HepG2 (cell line): ENCODE measurements around the gene MAPK7. TPM values are rescaled to one million over a fixed set of nuclear protein-coding genes. Genes with fewer than 3 reads are reported as not detected.

Experiments used
- ATAC-seq: fragments of 200-7000 bp; cut with Tn5 transposase; 3 replicates; pipeline ENCODE4 v1.9.1; 2020; ENCODE audit warnings: mild to moderate bottlenecking, moderate library complexity
- BruUV-seq: library from RNA; stranded (reverse); fragments of 400-500 nt; replicated peaks from 2 replicates; lab custom pipeline; 2021; lab: Mats Ljungman, UMichigan
- CTCF ChIA-PET: fragments of 300-600 bp; formaldehyde crosslinking; extraction: SDS; loops from one replicate; lab custom pipeline; 2021; ENCODE audit warnings: low total read pairs, inconsistent platforms, low intra/inter-chr PET ratio; lab: Yijun Ruan, JAX
- POLR2A ChIA-PET: fragments of 350-600 bp; sonication (Branson Sonifier 250); formaldehyde crosslinking; loops from one replicate; lab custom pipeline; 2020; ENCODE audit warnings: antibody characterized with exemption, inconsistent platforms; lab: Yijun Ruan, JAX
- DNase-seq: peaks from one replicate; pipeline ENCODE4 v3.0.0-alpha.2; 2015; ENCODE audit warnings: low spot score
- FAIRE-seq: peaks from 3 replicates; lab custom pipeline; 2011; peaks lifted over from hg19 to GRCh38; lab: Jason Lieb, UNC
- H2AFZ ChIP-seq: one replicate; pipeline ENCODE4 v1.6.1; 2011; ENCODE audit warnings: low read length, inconsistent platforms
- H3K27ac ChIP-seq: fragments of 300-600 bp; 3 replicates; pipeline ENCODE4 v1.8.0; 2011; ENCODE audit warnings: mixed run types, mild to moderate bottlenecking, mixed read lengths, low read length, inconsistent platforms; ENCODE audit not compliant: insufficient read depth; ENCODE audit errors: extremely low read length
- H3K27me3 ChIP-seq, 2 experiments: fragments of 200-600 bp in 1 of 2; 2 replicates in 1 of 2; 3 replicates in 1 of 2; pipeline versions ENCODE4 v1.6.0 to v1.8.0; 2011; ENCODE audit warnings: low read length in 2 of 2, mild to moderate bottlenecking in 2 of 2, moderate library complexity in 2 of 2, inconsistent platforms in 1 of 2; ENCODE audit not compliant: insufficient read depth in 2 of 2, control insufficient read depth in 1 of 2
- H3K36me3 ChIP-seq, 2 experiments: fragments of 200-600 bp in 1 of 2; replicated peaks in 1 of 2; 2 replicates in 1 of 2; 3 replicates in 1 of 2; pipeline versions ENCODE4 v1.5.1 to v1.8.0; 2011; ENCODE audit warnings: low read length in 2 of 2, inconsistent platforms in 1 of 2; ENCODE audit not compliant: insufficient read depth in 2 of 2, control insufficient read depth in 1 of 2
- H3K4me1 ChIP-seq: 2 replicates; pipeline ENCODE4 v1.5.1; 2012; ENCODE audit warnings: low read length, inconsistent platforms; ENCODE audit not compliant: insufficient read depth
- H3K4me2 ChIP-seq: 2 replicates; pipeline ENCODE4 v1.6.0; 2011; ENCODE audit warnings: low read depth, low read length, inconsistent platforms
- H3K4me3 ChIP-seq, 3 experiments: fragments of 200-600 bp in 1 of 3; sonication (generic), shearing (Covaris generic) in 1 of 3; replicated peaks in 1 of 3; 2 replicates each; pipeline ENCODE4 v1.5.1; 2011 to 2016; ENCODE audit warnings: low read length in 3 of 3, inconsistent platforms in 2 of 3, low read depth in 2 of 3, mild to moderate bottlenecking in 2 of 3, control low read depth in 1 of 3, mixed read lengths in 1 of 3; ENCODE audit not compliant: insufficient read depth in 1 of 3
- H3K79me2 ChIP-seq: one replicate; pipeline ENCODE4 v1.6.1; 2011; ENCODE audit warnings: low read length, inconsistent platforms; ENCODE audit not compliant: insufficient read depth
- H3K9ac ChIP-seq: 2 replicates; pipeline ENCODE4 v1.6.0; 2011; ENCODE audit warnings: mild to moderate bottlenecking, low read depth, low read length, inconsistent platforms; ENCODE audit not compliant: insufficient read depth
- H3K9me3 ChIP-seq: 2 replicates; pipeline ENCODE4 v1.5.1; 2012; ENCODE audit warnings: mild to moderate bottlenecking, low read length
- H4K20me1 ChIP-seq: 2 replicates; pipeline ENCODE4 v1.6.0; 2011; ENCODE audit warnings: inconsistent platforms, mild to moderate bottlenecking, low read length, moderate library complexity; ENCODE audit not compliant: insufficient read depth
- CENPT ChIP-seq: sonication (generic); formaldehyde crosslinking; IDR thresholded peaks from 2 replicates; pipeline ENCODE4 v1.8.0; 2022; ENCODE audit warnings: low read depth, mild to moderate bottlenecking, moderate library complexity, missing genetic modification reagents
- GABPB1 ChIP-seq: IDR thresholded peaks from 2 replicates; pipeline ENCODE4 v1.6.1; 2016; ENCODE audit warnings: mild to moderate bottlenecking, missing genetic modification reagents, moderate library complexity, missing compliant biosample characterization
- GRHL1 ChIP-seq: sonication (generic); formaldehyde crosslinking; conservative IDR thresholded peaks from 2 replicates; pipeline ENCODE4 v1.8.0; 2022; ENCODE audit warnings: missing genetic modification reagents
- HNRNPL ChIP-seq: fragments of 200-400 bp; formaldehyde crosslinking; IDR thresholded peaks from 2 replicates; pipeline ENCODE4 v1.6.1; 2017; ENCODE audit warnings: mild to moderate bottlenecking, low read depth, low read length
- KDM3A ChIP-seq: IDR thresholded peaks from 2 replicates; pipeline ENCODE4 v1.6.1; 2018; ENCODE audit warnings: low read depth, missing compliant biosample characterization
- KDM5B ChIP-seq: sonication (generic); formaldehyde crosslinking; IDR thresholded peaks from 2 replicates; pipeline ENCODE4 v1.4.0; 2020; ENCODE audit warnings: missing genetic modification reagents, mild to moderate bottlenecking, borderline replicate concordance
- LCORL ChIP-seq, 2 experiments: fragments of 450-650 bp in 1 of 2; sonication (generic) in 1 of 2; formaldehyde crosslinking in 1 of 2; IDR thresholded peaks; 2 replicates each; pipeline versions ENCODE4 v1.5.0 to v1.6.1; 2017 to 2020; ENCODE audit warnings: antibody characterized with exemption in 1 of 2, missing genetic modification reagents in 1 of 2
- MXD1 ChIP-seq: sonication (generic); formaldehyde crosslinking; IDR thresholded peaks from 2 replicates; pipeline ENCODE4 v1.4.0; 2020; ENCODE audit warnings: mild to moderate bottlenecking, missing genetic modification reagents
- MXI1 ChIP-seq: IDR thresholded peaks from 3 replicates; pipeline ENCODE4 v1.6.1; 2012; ENCODE audit warnings: low read depth, low read length, inconsistent platforms, borderline replicate concordance
- NR2C2 ChIP-seq: sonication (generic); formaldehyde crosslinking; IDR thresholded peaks from 2 replicates; pipeline ENCODE4 v1.4.0; 2020; ENCODE audit warnings: missing genetic modification reagents, mild to moderate bottlenecking, moderate library complexity, borderline replicate concordance
- PTBP1 ChIP-seq: fragments of 200-400 bp; formaldehyde crosslinking; IDR thresholded peaks from 2 replicates; pipeline ENCODE4 v1.6.1; 2018; ENCODE audit warnings: low read length, low read depth; ENCODE audit not compliant: poor library complexity, severe bottlenecking
- SP1 ChIP-seq, 2 experiments: fragments of 450-650 bp in 1 of 2; sonication (generic) in 1 of 2; formaldehyde crosslinking in 1 of 2; IDR thresholded peaks; 2 replicates each; pipeline versions ENCODE4 v1.4.0 to v1.6.1; 2016 to 2020; ENCODE audit warnings: missing genetic modification reagents in 1 of 2
- TCF7L2 ChIP-seq: IDR thresholded peaks from 2 replicates; pipeline ENCODE4 v1.6.1; 2011; ENCODE audit warnings: mild to moderate bottlenecking, low read depth, low read length, moderate library complexity
- ZNF234 ChIP-seq: sonication (generic); formaldehyde crosslinking; conservative IDR thresholded peaks from 2 replicates; pipeline ENCODE4 v1.5.1; 2020; ENCODE audit warnings: mild to moderate bottlenecking, missing genetic modification reagents
- ZUFSP ChIP-seq: sonication (generic); formaldehyde crosslinking; IDR thresholded peaks from 2 replicates; pipeline ENCODE4 v1.9.0; 2021; ENCODE audit warnings: missing genetic modification reagents, mild to moderate bottlenecking, borderline replicate concordance
- WGBS: methylation state at CpG from one replicate; pipeline ENCODE4 v1.1.6; 2017; ENCODE audit warnings: low lambda C conversion rate; 5-methylcytosine and 5-hydroxymethylcytosine counted together
- in situ Hi-C: cut with HindIII; loops from 2 replicates; pipeline ENCODE4 v1.10.0; 2017; ENCODE audit warnings: low pct_unique_long_range_greater_than_20kb; ENCODE audit not compliant: extremely low pct_ligation_motif_present
- intact Hi-C: fragments of 100-400 bp; cut with micrococcal nuclease; formaldehyde crosslinking; loops from one replicate; pipeline ENCODE4 v1.10.0; 2022; ENCODE audit not compliant: unreplicated experiment
- polyA plus RNA-seq, 8 experiments: library from polyadenylated mRNA; depleted of rRNA in 3 of 8; stranded (reverse) in 7 of 8; unstranded in 1 of 8; fragments of >200 nt; fragmentation: Illumina TruSeq in 4 of 8; extraction: Trizol in 4 of 8; gene quantifications; 2 replicates each; pipeline versions ENCODE4 v1.2.1 to v1.2.3, GENCODE V29; 2011 to 2016; ENCODE audit warnings: low read depth in 4 of 8, missing spikeins in 1 of 8, mixed read lengths in 1 of 8; ENCODE audit not compliant: insufficient read depth in 1 of 8
- total RNA-seq, 5 experiments: library from RNA; depleted of rRNA; stranded (reverse); fragments of >200 nt; fragmentation: Illumina TruSeq; extraction: Trizol; gene quantifications; 2 replicates each; pipeline ENCODE4 v1.2.3, GENCODE V29; 2016; ENCODE audit warnings: low read depth in 1 of 5

The MAPK7 gene
- total and polyA plus RNA-seq, 2 of the 13 experiments (the other 11 are each of a cell fraction or from before 2014, with no cell fraction given): 2.9 to 5.9 TPM

GRCh38 chr17:19371259-19372010 is 6.9 kb upstream of the MAPK7 start (continued):
- no peak for TF ChIP-seq CENPT (CRISPR knock-in tag)
- TF ChIP-seq NR2C2 (CRISPR knock-in tag): no peak
- TF ChIP-seq PTBP1: no peak
- no peak for TF ChIP-seq GABPB1 (CRISPR knock-in tag)
- TF ChIP-seq MXI1: no peak

- no peak for FAIRE-seq
- ATAC-seq: no peak
- no peak for DNase-seq
- in situ Hi-C loops (no loop called here), intact Hi-C loops (no loop called here)
- H3K9ac ChIP-seq: no peak overlapping the region
- CTCF ChIA-PET: no interaction called here
- H3K4me1 ChIP-seq: peaks cover 45% of the 10 kb centered on the region
- H3K27ac ChIP-seq: no peak overlapping the region
- no peak overlapping the region for H3K4me3 ChIP-seq
- H3K27me3 ChIP-seq: no peaks in the 10 kb centered on the region; a peak in 1 of 5 replicates
- H4K20me1 ChIP-seq: no peaks in the 10 kb centered on the region
- no peaks in the 10 kb centered on the region; a peak in 1 of 5 replicates for H3K36me3 ChIP-seq
- WGBS: 92% methylated on average over 7 of the region's 9 CpGs
- POLR2A ChIA-PET: no interaction called here
- H3K4me2 ChIP-seq: no peak overlapping the region
- TF ChIP-seq KDM3A (CRISPR knock-in tag): no peak
- no peak for TF ChIP-seq TCF7L2
- TF ChIP-seq ZUFSP (CRISPR knock-in tag): no peak
- TF ChIP-seq HNRNPL: no peak
- TF ChIP-seq MXD1 (CRISPR knock-in tag): no peak
- no peak for TF ChIP-seq GRHL1
- TF ChIP-seq LCORL (IDR thresholded peaks at IDR 0.05): no peak
- TF ChIP-seq LCORL (CRISPR knock-in tag; IDR thresholded peaks at IDR 0.05): no peak
- TF ChIP-seq ZNF234: no peak
- TF ChIP-seq SP1 (IDR thresholded peaks at IDR 0.05): no peak
- TF ChIP-seq SP1 (CRISPR knock-in tag; IDR thresholded peaks at IDR 0.05): no peak
- TF ChIP-seq KDM5B: no peak
- H3K79me2 ChIP-seq: no peaks in the 10 kb centered on the region
- H2AFZ ChIP-seq: no peak overlapping the region
- BruUV-seq: no TSS peak
- H3K9me3 ChIP-seq: no peaks in the 10 kb centered on the region
Observed at GRCh38 chr17:19372011-19372370, 6.3 kb upstream of the MAPK7 start.
